Breast epithelium (tissue), 3 donors: ENCODE results near the gene PAX7.

Experiments
- CTCF ChIP-seq, 3 donors: fragments of 450-650 bp; IDR thresholded peaks; one replicate each; pipeline ENCODE4 v1.5.1; 2016 to 2017; ENCODE audit warnings: antibody characterized with exemption in 3 of 3, mild to moderate bottlenecking in 3 of 3, moderate library complexity in 3 of 3
- POLR2A ChIP-seq: fragments of 450-650 bp; IDR thresholded peaks from one replicate; pipeline ENCODE4 v1.6.1; 2016; ENCODE audit warnings: antibody characterized with exemption, mild to moderate bottlenecking, moderate library complexity

- TF ChIP-seq CTCF (IDR thresholded peaks at IDR 0.05) (no peak), POLR2A (no peak)
These were observed 121.8 kb downstream of the PAX7 start for GRCh38 chr1:18752409-18752808.
